Ishikawa (cell line): ENCODE measurements around the gene KIAA1755.

Source experiments
- CEBPB ChIP-seq: IDR thresholded peaks from 2 replicates; pipeline ENCODE4 v1.6.1; 2012
- CREB1 ChIP-seq: IDR thresholded peaks from 2 replicates; pipeline ENCODE4 v1.6.1; 2012; ENCODE audit warnings: low read depth
- EGR1 ChIP-seq: IDR thresholded peaks from 2 replicates; pipeline ENCODE4 v1.6.1; 2012
- EP300 ChIP-seq: IDR thresholded peaks from 2 replicates; pipeline ENCODE4 v1.6.1; 2012; ENCODE audit warnings: borderline replicate concordance
- FOXM1 ChIP-seq: IDR thresholded peaks from 2 replicates; pipeline ENCODE4 v1.6.1; 2012; ENCODE audit warnings: low read depth, borderline replicate concordance
- NFIC ChIP-seq: IDR thresholded peaks from 2 replicates; pipeline ENCODE4 v1.6.1; 2012
- RAD21 ChIP-seq: IDR thresholded peaks from 2 replicates; pipeline ENCODE4 v1.6.1; 2012; ENCODE audit warnings: low read depth
- TAF1 ChIP-seq: IDR thresholded peaks from 2 replicates; pipeline ENCODE4 v1.6.1; 2012; ENCODE audit warnings: low read depth, mild to moderate bottlenecking
- TCF12 ChIP-seq: IDR thresholded peaks from 2 replicates; pipeline ENCODE4 v1.6.1; 2012; ENCODE audit warnings: low read depth
- TEAD4 ChIP-seq: IDR thresholded peaks from 2 replicates; pipeline ENCODE4 v1.6.1; 2012
- YY1 ChIP-seq: IDR thresholded peaks from 2 replicates; pipeline ENCODE4 v1.6.1; 2012; ENCODE audit warnings: low read depth
- TF ChIP-seq, protein P1 (sequence below): IDR thresholded peaks from 2 replicates; pipeline ENCODE4 v1.6.1; 2012
- TF ChIP-seq, protein P2 (sequence below): IDR thresholded peaks from 2 replicates; pipeline ENCODE4 v1.6.1; 2012; ENCODE audit warnings: low read depth, mild to moderate bottlenecking
- TF ChIP-seq, protein P3 (sequence below): IDR thresholded peaks from 2 replicates; pipeline ENCODE4 v1.6.1; 2012

DNA sequence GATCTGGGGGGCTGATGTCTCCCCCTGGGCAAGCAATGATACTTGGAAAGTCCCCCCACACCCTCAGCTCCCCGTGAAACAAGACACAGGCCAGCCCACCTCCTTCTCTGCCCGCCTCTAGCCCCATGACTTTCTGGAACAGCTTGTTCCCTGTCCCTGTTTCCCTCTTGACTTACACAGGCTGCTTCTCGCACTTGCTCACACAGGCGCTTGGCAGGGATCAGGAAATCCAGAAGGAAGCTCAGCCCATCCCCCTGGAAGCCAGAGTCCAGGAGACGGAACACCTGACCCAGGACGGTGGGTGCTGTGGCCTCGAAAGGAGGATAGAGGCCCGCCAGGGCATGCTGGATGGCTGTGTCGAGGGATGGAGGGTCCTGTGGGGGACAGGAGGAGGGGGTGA lies 14.8 kb downstream of the KIAA1755 start:
- no peak for TF ChIP-seq TCF12
- TF ChIP-seq, protein P1, sequence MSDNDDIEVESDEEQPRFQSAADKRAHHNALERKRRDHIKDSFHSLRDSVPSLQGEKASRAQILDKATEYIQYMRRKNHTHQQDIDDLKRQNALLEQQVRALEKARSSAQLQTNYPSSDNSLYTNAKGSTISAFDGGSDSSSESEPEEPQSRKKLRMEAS = no peak
- no peak for TF ChIP-seq RAD21
- TF ChIP-seq CEBPB = no peak
- no peak for TF ChIP-seq NFIC
- no peak for TF ChIP-seq TEAD4
- TF ChIP-seq, protein P2, sequence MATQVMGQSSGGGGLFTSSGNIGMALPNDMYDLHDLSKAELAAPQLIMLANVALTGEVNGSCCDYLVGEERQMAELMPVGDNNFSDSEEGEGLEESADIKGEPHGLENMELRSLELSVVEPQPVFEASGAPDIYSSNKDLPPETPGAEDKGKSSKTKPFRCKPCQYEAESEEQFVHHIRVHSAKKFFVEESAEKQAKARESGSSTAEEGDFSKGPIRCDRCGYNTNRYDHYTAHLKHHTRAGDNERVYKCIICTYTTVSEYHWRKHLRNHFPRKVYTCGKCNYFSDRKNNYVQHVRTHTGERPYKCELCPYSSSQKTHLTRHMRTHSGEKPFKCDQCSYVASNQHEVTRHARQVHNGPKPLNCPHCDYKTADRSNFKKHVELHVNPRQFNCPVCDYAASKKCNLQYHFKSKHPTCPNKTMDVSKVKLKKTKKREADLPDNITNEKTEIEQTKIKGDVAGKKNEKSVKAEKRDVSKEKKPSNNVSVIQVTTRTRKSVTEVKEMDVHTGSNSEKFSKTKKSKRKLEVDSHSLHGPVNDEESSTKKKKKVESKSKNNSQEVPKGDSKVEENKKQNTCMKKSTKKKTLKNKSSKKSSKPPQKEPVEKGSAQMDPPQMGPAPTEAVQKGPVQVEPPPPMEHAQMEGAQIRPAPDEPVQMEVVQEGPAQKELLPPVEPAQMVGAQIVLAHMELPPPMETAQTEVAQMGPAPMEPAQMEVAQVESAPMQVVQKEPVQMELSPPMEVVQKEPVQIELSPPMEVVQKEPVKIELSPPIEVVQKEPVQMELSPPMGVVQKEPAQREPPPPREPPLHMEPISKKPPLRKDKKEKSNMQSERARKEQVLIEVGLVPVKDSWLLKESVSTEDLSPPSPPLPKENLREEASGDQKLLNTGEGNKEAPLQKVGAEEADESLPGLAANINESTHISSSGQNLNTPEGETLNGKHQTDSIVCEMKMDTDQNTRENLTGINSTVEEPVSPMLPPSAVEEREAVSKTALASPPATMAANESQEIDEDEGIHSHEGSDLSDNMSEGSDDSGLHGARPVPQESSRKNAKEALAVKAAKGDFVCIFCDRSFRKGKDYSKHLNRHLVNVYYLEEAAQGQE = no peak
- TF ChIP-seq, protein P3, sequence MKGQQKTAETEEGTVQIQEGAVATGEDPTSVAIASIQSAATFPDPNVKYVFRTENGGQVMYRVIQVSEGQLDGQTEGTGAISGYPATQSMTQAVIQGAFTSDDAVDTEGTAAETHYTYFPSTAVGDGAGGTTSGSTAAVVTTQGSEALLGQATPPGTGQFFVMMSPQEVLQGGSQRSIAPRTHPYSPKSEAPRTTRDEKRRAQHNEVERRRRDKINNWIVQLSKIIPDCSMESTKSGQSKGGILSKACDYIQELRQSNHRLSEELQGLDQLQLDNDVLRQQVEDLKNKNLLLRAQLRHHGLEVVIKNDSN = no peak
- TF ChIP-seq CREB1 = no peak
- TF ChIP-seq TAF1 = no peak
- no peak for TF ChIP-seq EP300
- no peak for TF ChIP-seq YY1
- TF ChIP-seq FOXM1 = no peak
- no peak for TF ChIP-seq EGR1
